Left cardiac atrium (tissue), 4 donors: ENCODE results near the gene SZT2. TPM values are rescaled to one million over a fixed set of nuclear protein-coding genes. Genes with fewer than 3 reads are reported as not detected.

Experiments used
- ATAC-seq, 2 donors: fragments of 200-7000 bp; cut with Tn5 transposase; one replicate each; pipeline ENCODE4 v1.9.1; 2020; ENCODE audit warnings: mild to moderate bottlenecking in 2 of 2, moderate library complexity in 2 of 2
- DNase-seq: peaks from one replicate; pipeline ENCODE4 v3.0.0-alpha.2; 2020
- intact Hi-C, 2 donors: fragments of 100-400 bp; cut with DNase I; formaldehyde crosslinking; loops; one replicate each; pipeline versions ENCODE4 v1.14.1 to v1.15.1; 2022 to 2023
- long read RNA-seq: library from polyadenylated mRNA; unstranded; transcript quantifications from one replicate; pipeline ENCODE4 v2.0.0, GENCODE V29; 2021
- total RNA-seq, 2 donors: library from RNA; stranded (reverse); fragmentation: NEBNext Ultra II Directional; extraction: Animal tissue kit (Norgen Biotek cat#: 25700); gene quantifications; one replicate each; pipeline ENCODE4 v1.2.1, GENCODE V29; 2021
- donor health status: DM: no; HTN: yes; CAD: no.
- donor health status: DM: no; HTN: yes; CAD: no; lungs with severe emphysema.
- donor health status: DM: yes; HTN: yes; CAD: no.
- donor health status: Dilated cardiomyopathy.

The SZT2 gene
- total RNA-seq = 10 to 100 TPM; 26.3 to 30.5 TPM
- long read RNA-seq, partial matches to known transcripts = 3 of 7 reads
- long read RNA-seq, other reads (novel, unspliced or antisense) = 3 of 7 reads

- intact Hi-C loops = loop anchor here in 1 of 2 donors (10.0 kb wide), 1 partner anchor 155 kb away; no protein-coding TSS in a partner anchor
- ATAC-seq = peak; percentile 99
These were observed at the start of gene SZT2, which contains the start of gene MED8 for GRCh38 chr1:43389326-43390313. Gene SZT2 (plus strand): TSS chr1:43389899. CDS start chr1:43389969, 70 bp downstream. Gene MED8 (minus strand): TSS chr1:43389800. CDS start chr1:43389764, 36 bp downstream.

GRCh38 chr1:43340559-43340958, 49.1 kb upstream of the SZT2 start:
- intact Hi-C loops = no loop called here
- no peak for ATAC-seq
- no peak for DNase-seq

More at GRCh38 chr1:43389326-43390313, at the start of gene SZT2, which contains the start of gene MED8:
- peak; percentile 96 for DNase-seq

- intact Hi-C loops = no loop called here
- DNase-seq = peak; percentile 40
- ATAC-seq = peak; percentile 13 to 33
These were observed 45.3 kb upstream of the SZT2 start for GRCh38 chr1:43344267-43344850.

GRCh38 chr1:43345120-43345519, 44.6 kb upstream of the SZT2 start:
- peak; percentile 14 to 23 for ATAC-seq
- no peak for DNase-seq
- intact Hi-C loops = no loop called here

- intact Hi-C loops = no loop called here
- DNase-seq (no peak), ATAC-seq (no peak)
These were observed 43.1 kb upstream of the SZT2 start for GRCh38 chr1:43346636-43347035.

- intact Hi-C loops = no loop called here
- DNase-seq = no peak
- ATAC-seq = peak; percentile 10 to 25
These were observed 41.3 kb upstream of the SZT2 start for GRCh38 chr1:43348343-43348808.

GRCh38 chr1:43348809-43349593, 40.7 kb upstream of the SZT2 start:
- ATAC-seq (peak; percentile 90 to 97), DNase-seq (peak; percentile 86)
- intact Hi-C loops = no loop called here

- DNase-seq (no peak), ATAC-seq (peak; percentile 7 to 10)
- intact Hi-C loops = no loop called here
These were observed 39.9 kb upstream of the SZT2 start for GRCh38 chr1:43349594-43350306.

GRCh38 chr1:43350976-43351375, 38.7 kb upstream of the SZT2 start:
- intact Hi-C loops = no loop called here
- ATAC-seq (no peak), DNase-seq (no peak)

- DNase-seq = no peak
- ATAC-seq = no peak
- intact Hi-C loops = no loop called here
These were observed 38.0 kb upstream of the SZT2 start for GRCh38 chr1:43351421-43352350.

GRCh38 chr1:43352351-43352705, 37.4 kb upstream of the SZT2 start:
- intact Hi-C loops = no loop called here
- ATAC-seq = no peak
- DNase-seq = no peak

- DNase-seq (no peak), ATAC-seq (no peak)
- intact Hi-C loops = no loop called here
These were observed 36.8 kb upstream of the SZT2 start for GRCh38 chr1:43352881-43353280.

GRCh38 chr1:43354471-43354870, 35.2 kb upstream of the SZT2 start:
- intact Hi-C loops = no loop called here
- DNase-seq = no peak
- no peak for ATAC-seq

GRCh38 chr1:43354936-43355335, 34.8 kb upstream of the SZT2 start:
- DNase-seq (no peak), ATAC-seq (no peak)
- intact Hi-C loops = no loop called here

GRCh38 chr1:43357251-43357650, 32.4 kb upstream of the SZT2 start:
- ATAC-seq = no peak
- no peak for DNase-seq
- intact Hi-C loops = no loop called here

GRCh38 chr1:43358121-43358745, 31.5 kb upstream of the SZT2 start:
- intact Hi-C loops = no loop called here
- peak; percentile 22 to 46 for ATAC-seq
- DNase-seq = no peak
